GM12892 (cell line): ENCODE results near the gene ANXA1.

Experiments used
- POLR2A ChIP-seq: IDR thresholded peaks from 2 replicates; pipeline ENCODE4 v1.6.1; 2011; ENCODE audit warnings: low read depth, low read length, control low read depth
- POLR2AphosphoS5 ChIP-seq: IDR thresholded peaks from 2 replicates; pipeline ENCODE4 v1.6.1; 2011; ENCODE audit warnings: low read depth, low read length, control low read depth
- TAF1 ChIP-seq: IDR thresholded peaks from 2 replicates; pipeline ENCODE4 v1.6.1; 2011; ENCODE audit warnings: low read depth, mild to moderate bottlenecking, control low read depth, low read length, borderline replicate concordance

DNA sequence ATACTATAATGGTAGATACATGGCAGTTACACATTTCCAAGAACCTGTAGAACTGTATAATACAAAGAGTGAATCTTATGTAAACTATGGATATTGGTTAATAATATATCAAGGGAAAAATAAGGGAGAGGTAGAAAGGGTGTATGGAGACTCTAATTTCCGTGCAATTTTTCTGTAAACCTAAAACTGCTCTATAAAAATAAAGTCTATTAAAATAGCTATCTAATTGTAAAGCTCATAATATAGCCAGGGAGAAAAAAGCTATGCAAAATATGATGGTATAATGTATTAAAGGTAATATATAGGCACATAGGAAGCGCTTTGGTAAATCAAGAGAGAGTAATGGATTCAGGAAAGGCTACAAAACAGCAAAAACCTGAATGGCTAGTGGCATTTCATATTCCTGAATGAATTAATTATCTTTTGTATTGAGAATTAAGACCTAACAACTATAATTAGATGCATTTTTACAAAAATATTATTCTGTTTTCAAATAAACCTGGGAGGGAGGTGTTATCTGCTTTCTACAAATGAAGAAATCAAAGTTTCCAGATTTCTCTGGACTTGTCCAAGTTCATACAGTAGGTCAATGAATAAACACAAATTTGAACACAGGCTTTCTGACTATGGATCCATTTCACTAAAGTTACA lies 22.8 kb downstream of the ANXA1 start:
- TF ChIP-seq TAF1 (no peak), POLR2A (no peak), POLR2AphosphoS5 (no peak)
